Adrenal gland (tissue), 5 donors: Measurements from ENCODE around the gene TLR10.

Experiments used
- POLR2A ChIP-seq, 2 donors: fragments of 450-650 bp; IDR thresholded peaks; one replicate each; pipeline ENCODE4 v1.6.1; 2017; ENCODE audit warnings: antibody characterized with exemption in 2 of 2, mild to moderate bottlenecking in 2 of 2, moderate library complexity in 1 of 2
- TF ChIP-seq, protein P1 (sequence below), 6 experiments: fragments of 450-650 bp in 4 of 6; fragments of 200-600 bp in 2 of 6; sonication (generic) in 1 of 6; IDR thresholded peaks; 1 replicate in 5 of 6; 2 replicates in 1 of 6; pipeline versions ENCODE4 v1.5.1 to v1.8.0; 2016 to 2021; ENCODE audit warnings: antibody characterized with exemption in 6 of 6, mild to moderate bottlenecking in 2 of 6, moderate library complexity in 1 of 6
- donor health status: DM: no; HTN: no; CAD: no.

DNA sequence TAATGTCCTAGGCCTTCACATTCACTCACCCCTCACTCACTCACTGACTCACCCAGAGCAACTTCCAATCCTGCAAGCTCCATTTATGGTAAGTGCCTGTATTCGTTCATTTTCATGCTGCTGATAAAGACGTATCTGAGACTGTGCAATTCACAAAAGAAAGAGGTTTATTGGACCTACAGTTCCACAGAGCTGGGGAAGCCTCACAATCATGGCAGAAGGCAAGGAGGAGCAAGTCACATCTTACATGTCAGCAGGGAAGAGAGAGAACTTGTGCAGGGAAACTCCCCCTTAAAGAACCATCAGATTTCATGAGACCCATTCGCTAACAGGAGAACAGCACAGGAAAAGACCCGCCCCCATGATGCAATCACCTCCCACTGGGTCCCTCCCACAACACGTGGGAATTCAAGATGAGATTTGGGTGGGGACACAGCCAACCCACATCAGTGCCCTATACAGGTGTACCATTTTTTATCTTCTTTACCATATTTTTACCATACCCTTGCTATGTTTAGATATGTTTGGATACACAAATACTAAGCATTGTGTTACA is 40.0 kb upstream of the TLR10 start:
- TF ChIP-seq POLR2A (IDR thresholded peaks at IDR 0.05), result no peak
- TF ChIP-seq, protein P1, sequence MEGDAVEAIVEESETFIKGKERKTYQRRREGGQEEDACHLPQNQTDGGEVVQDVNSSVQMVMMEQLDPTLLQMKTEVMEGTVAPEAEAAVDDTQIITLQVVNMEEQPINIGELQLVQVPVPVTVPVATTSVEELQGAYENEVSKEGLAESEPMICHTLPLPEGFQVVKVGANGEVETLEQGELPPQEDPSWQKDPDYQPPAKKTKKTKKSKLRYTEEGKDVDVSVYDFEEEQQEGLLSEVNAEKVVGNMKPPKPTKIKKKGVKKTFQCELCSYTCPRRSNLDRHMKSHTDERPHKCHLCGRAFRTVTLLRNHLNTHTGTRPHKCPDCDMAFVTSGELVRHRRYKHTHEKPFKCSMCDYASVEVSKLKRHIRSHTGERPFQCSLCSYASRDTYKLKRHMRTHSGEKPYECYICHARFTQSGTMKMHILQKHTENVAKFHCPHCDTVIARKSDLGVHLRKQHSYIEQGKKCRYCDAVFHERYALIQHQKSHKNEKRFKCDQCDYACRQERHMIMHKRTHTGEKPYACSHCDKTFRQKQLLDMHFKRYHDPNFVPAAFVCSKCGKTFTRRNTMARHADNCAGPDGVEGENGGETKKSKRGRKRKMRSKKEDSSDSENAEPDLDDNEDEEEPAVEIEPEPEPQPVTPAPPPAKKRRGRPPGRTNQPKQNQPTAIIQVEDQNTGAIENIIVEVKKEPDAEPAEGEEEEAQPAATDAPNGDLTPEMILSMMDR (IDR thresholded peaks at IDR 0.05), result no peak
